GM23248 (cell line): Measurements from ENCODE around the gene RPL9. TPM values are rescaled to one million over a fixed set of nuclear protein-coding genes. Genes with fewer than 3 reads are reported as not detected.
A peak's percentile ranks its signal among the peaks of the same experiment; 100 is the strongest.

Source experiments
- DNase-seq: peaks from one replicate; pipeline ENCODE4 v3.0.0-alpha.2; 2015
- H2AFZ ChIP-seq: fragments of 200-600 bp; sonication (generic); 2 replicates; pipeline ENCODE4 v1.6.1; 2016; ENCODE audit warnings: antibody characterized with exemption
- H3F3A ChIP-seq: fragments of 200-600 bp; sonication (generic); 2 replicates; pipeline ENCODE4 v1.6.1; 2016; ENCODE audit warnings: mild to moderate bottlenecking, antibody characterized with exemption, mixed run types; ENCODE audit not compliant: insufficient read depth
- H3K27ac ChIP-seq: fragments of 200-600 bp; sonication (generic); 2 replicates; pipeline ENCODE4 v1.5.1; 2016; ENCODE audit warnings: mild to moderate bottlenecking
- H3K27me3 ChIP-seq: fragments of 200-600 bp; sonication (generic); replicated peaks from 2 replicates; pipeline ENCODE4 v1.6.1; 2016; ENCODE audit warnings: mild to moderate bottlenecking; ENCODE audit not compliant: insufficient read depth
- H3K36me3 ChIP-seq: fragments of 200-600 bp; sonication (generic); 2 replicates; pipeline ENCODE4 v1.6.1; 2016; ENCODE audit warnings: low read depth, mild to moderate bottlenecking
- H3K4me1 ChIP-seq: fragments of 200-600 bp; sonication (generic); 2 replicates; pipeline ENCODE4 v1.6.1; 2016; ENCODE audit warnings: mild to moderate bottlenecking; ENCODE audit not compliant: insufficient read depth
- H3K4me2 ChIP-seq: fragments of 200-600 bp; sonication (generic); one replicate; pipeline ENCODE4 v1.6.1; 2016; ENCODE audit warnings: mild to moderate bottlenecking; ENCODE audit not compliant: unreplicated experiment
- H3K4me3 ChIP-seq: fragments of 200-600 bp; sonication (generic); 2 replicates; pipeline ENCODE4 v1.5.1; 2016; ENCODE audit warnings: mild to moderate bottlenecking
- H3K79me2 ChIP-seq: fragments of 200-600 bp; sonication (generic); 2 replicates; pipeline ENCODE4 v1.6.1; 2016; ENCODE audit warnings: mild to moderate bottlenecking; ENCODE audit not compliant: insufficient read depth
- H3K9ac ChIP-seq: fragments of 200-600 bp; sonication (generic); 2 replicates; pipeline ENCODE4 v1.6.1; 2016; ENCODE audit warnings: mild to moderate bottlenecking
- H3K9me2 ChIP-seq: fragments of 200-600 bp; sonication (generic); 2 replicates; pipeline ENCODE4 v1.6.1; 2016; ENCODE audit warnings: mixed run types, mild to moderate bottlenecking, moderate library complexity; ENCODE audit not compliant: insufficient read depth
- H3K9me3 ChIP-seq: fragments of 200-600 bp; sonication (generic); one replicate; pipeline ENCODE4 v1.6.1; 2017; ENCODE audit warnings: low read depth
- H4K20me1 ChIP-seq: fragments of 200-600 bp; sonication (generic); 2 replicates; pipeline ENCODE4 v1.6.0; 2016; ENCODE audit not compliant: insufficient read depth
- EZH2 ChIP-seq: fragments of 200-600 bp; sonication (generic); IDR thresholded peaks from 2 replicates; pipeline ENCODE4 v1.6.1; 2018; ENCODE audit warnings: antibody characterized with exemption, mild to moderate bottlenecking; ENCODE audit not compliant: insufficient read depth, poor library complexity, severe bottlenecking
- EZH2phosphoT487 ChIP-seq: fragments of 200-600 bp; sonication (generic); IDR thresholded peaks from 2 replicates; pipeline ENCODE4 v1.6.1; 2018; ENCODE audit warnings: antibody characterized with exemption, moderate library complexity, mild to moderate bottlenecking, low read depth; ENCODE audit not compliant: insufficient read depth
- WGBS, 2 experiments: methylation state at CpG; one replicate each; pipeline ENCODE4 v1.1.6; 2015 to 2017; ENCODE audit warnings: low lambda C conversion rate in 2 of 2, low coverage in 1 of 2; ENCODE audit errors: missing lambda C conversion rate in 2 of 2; 5-methylcytosine and 5-hydroxymethylcytosine counted together
- in situ Hi-C: fragments of 300-500 bp; cut with MboI; formaldehyde crosslinking; loops from 2 replicates; pipeline ENCODE4 v1.15.0; 2020
- polyA plus RNA-seq: library from polyadenylated mRNA; unstranded; fragments of >200 nt; fragmentation: Nextera tagmentation; extraction: Ambion mirVana; gene quantifications from 2 replicates; pipeline ENCODE4 v1.2.1, GENCODE V29; 2016
- total RNA-seq: library from RNA; depleted of rRNA; stranded (reverse); fragments of >200 nt; shearing (Covaris generic); gene quantifications from 2 replicates; pipeline ENCODE4 v1.2.3, GENCODE V29; 2014

RPL9 gene
- total and polyA plus RNA-seq, 2 experiments from 2014 or later = 627 to 3,138 TPM

GRCh38 chr4:39480902-39481695 is 22.4 kb upstream of the RPL9 start:
- H3K9me2 ChIP-seq = no peaks in the 10 kb centered on the region
- no peak overlapping the region for H3K9ac ChIP-seq
- 0 out of 2 replicates have a peak, but pooled peaks cover 2% of the 10 kb centered on the region for H3K36me3 ChIP-seq
- H4K20me1 ChIP-seq = no peaks in the 10 kb centered on the region
- no peaks in the 10 kb centered on the region for H3K79me2 ChIP-seq
- no peak overlapping the region for H3K4me3 ChIP-seq
- no peak overlapping the region for H2AFZ ChIP-seq
- no peak for DNase-seq
- WGBS, 2 experiments = 84 to 86% methylated on average over 21 of the region's 21 CpGs
- no peaks in the 10 kb centered on the region for H3K4me1 ChIP-seq
- in situ Hi-C loops = no loop called here
- no peak for TF ChIP-seq EZH2
- no peak for TF ChIP-seq EZH2phosphoT487
- no peaks in the 10 kb centered on the region for H3K9me3 ChIP-seq
- no peaks in the 10 kb centered on the region for H3K27me3 ChIP-seq
- H3F3A ChIP-seq = peaks cover under 1% of the 10 kb centered on the region; the same call in 1 of the 2 replicates
- no peak overlapping the region for H3K4me2 ChIP-seq
- no peak overlapping the region for H3K27ac ChIP-seq

- no peaks in the 10 kb centered on the region for H3K9me3 ChIP-seq
- in situ Hi-C loops = no loop called here
- no peak for DNase-seq
- no peak overlapping the region for H3K9ac ChIP-seq
- no peaks in the 10 kb centered on the region for H3K27me3 ChIP-seq
- no peak overlapping the region for H3K27ac ChIP-seq
- no peaks in the 10 kb centered on the region for H3K9me2 ChIP-seq
- TF ChIP-seq EZH2 = no peak
- TF ChIP-seq EZH2phosphoT487 = no peak
- no peaks in the 10 kb centered on the region for H3K79me2 ChIP-seq
- 0 out of 2 replicates have a peak, but pooled peaks cover 2% of the 10 kb centered on the region for H3K36me3 ChIP-seq
- H3K4me1 ChIP-seq = no peaks in the 10 kb centered on the region
- no peak overlapping the region for H3K4me3 ChIP-seq
- 96 to 98% methylated on average over 15 to 27 of the region's 27 CpGs for WGBS, 2 experiments
- peaks cover 4% of the 10 kb centered on the region; the same call in 1 of the 2 replicates for H3F3A ChIP-seq
- H4K20me1 ChIP-seq = no peaks in the 10 kb centered on the region
- no peak overlapping the region for H2AFZ ChIP-seq
- H3K4me2 ChIP-seq = no peak overlapping the region
Measured at GRCh38 chr4:39480251-39480650, 21.5 kb upstream of the RPL9 start.

- no peaks in the 10 kb centered on the region for H3K9me2 ChIP-seq
- no peaks in the 10 kb centered on the region for H3K9me3 ChIP-seq
- no peaks in the 10 kb centered on the region for H3K27me3 ChIP-seq
- DNase-seq = peak; percentile 37
- H2AFZ ChIP-seq = no peak overlapping the region
- no peaks in the 10 kb centered on the region for H3K4me1 ChIP-seq
- H3F3A ChIP-seq = peaks cover 11% of the 10 kb centered on the region; the same call in 1 of the 2 replicates
- no peak overlapping the region for H3K27ac ChIP-seq
- H3K9ac ChIP-seq = no peak overlapping the region
- 0 out of 2 replicates have a peak, but pooled peaks cover 2% of the 10 kb centered on the region for H3K36me3 ChIP-seq
- no peak overlapping the region for H3K4me3 ChIP-seq
- no peaks in the 10 kb centered on the region for H3K79me2 ChIP-seq
- H4K20me1 ChIP-seq = no peaks in the 10 kb centered on the region
- WGBS, 2 experiments = 96 to 98% methylated on average over 5 of the region's 5 CpGs
- TF ChIP-seq EZH2phosphoT487 (no peak), EZH2 (no peak)
- no peak overlapping the region for H3K4me2 ChIP-seq
- in situ Hi-C loops = loop anchor here (10.0 kb wide), 1 partner anchor 158 kb away; the partner anchor contains the start of gene SMIM14
Measured at GRCh38 chr4:39476187-39476895, 17.6 kb upstream of the RPL9 start.

- no peaks in the 10 kb centered on the region for H4K20me1 ChIP-seq
- in situ Hi-C loops = loop anchor here (10.0 kb wide), 1 partner anchor 162 kb away; the partner anchor contains the start of gene SMIM14
- 75 to 76% methylated on average over 3 of the region's 3 CpGs for WGBS, 2 experiments
Measured at GRCh38 chr4:39472396-39472795, 13.7 kb upstream of the RPL9 start.

More at GRCh38 chr4:39472396-39472795, 13.7 kb upstream of the RPL9 start:
- H3K79me2 ChIP-seq = no peaks in the 10 kb centered on the region
- no peak overlapping the region for H2AFZ ChIP-seq
- H3K36me3 ChIP-seq = 0 out of 2 replicates have a peak, but pooled peaks cover under 1% of the 10 kb centered on the region
- H3K9me3 ChIP-seq = no peaks in the 10 kb centered on the region
- no peaks in the 10 kb centered on the region for H3K4me1 ChIP-seq
- no peak overlapping the region for H3K4me2 ChIP-seq
- H3K4me3 ChIP-seq = no peak overlapping the region
- no peak overlapping the region for H3K9ac ChIP-seq
- peak; percentile 48 for DNase-seq
- no peaks in the 10 kb centered on the region for H3K9me2 ChIP-seq
- no peak overlapping the region; the same call in 1 of the 2 replicates for H3K27ac ChIP-seq
- TF ChIP-seq EZH2phosphoT487 = no peak
- TF ChIP-seq EZH2 = no peak
- peaks cover 21% of the 10 kb centered on the region for H3F3A ChIP-seq
- no peaks in the 10 kb centered on the region for H3K27me3 ChIP-seq
